Smooth muscle cell (in vitro differentiated cells): Measurements from ENCODE around the gene TSC2. TPM values are rescaled to one million over a fixed set of nuclear protein-coding genes. Genes with fewer than 3 reads are reported as not detected.
"Not testable (repeated sequence)": the region's sequence is repeated elsewhere in the genome, so short reads cannot be mapped to it uniquely, and the experiment has no call there.

ENCODE experiments used
- DNase-seq: peaks from one replicate; lab custom pipeline; 2025; ENCODE audit not compliant: unreplicated experiment; lab: John Stamatoyannopoulos, UW
- H2AFZ ChIP-seq: fragments of 200-600 bp; sonication (generic); 2 replicates; pipeline ENCODE4 v1.6.0; 2016; ENCODE audit warnings: antibody characterized with exemption, low read depth, mild to moderate bottlenecking
- H3F3A ChIP-seq: fragments of 200-600 bp; sonication (generic); 2 replicates; pipeline ENCODE4 v1.6.0; 2017; ENCODE audit warnings: antibody characterized with exemption, low read depth
- H3K27ac ChIP-seq: fragments of 200-600 bp; sonication (generic); 2 replicates; pipeline ENCODE4 v1.5.1; 2016; ENCODE audit warnings: low read depth, mild to moderate bottlenecking
- H3K27me3 ChIP-seq: fragments of 200-600 bp; sonication (generic); 2 replicates; pipeline ENCODE4 v1.6.1; 2016; ENCODE audit warnings: low read depth, mild to moderate bottlenecking
- H3K36me3 ChIP-seq: fragments of 200-600 bp; sonication (generic); 2 replicates; pipeline ENCODE4 v1.5.1; 2016; ENCODE audit warnings: low read depth
- H3K4me1 ChIP-seq: fragments of 200-600 bp; sonication (generic); 2 replicates; pipeline ENCODE4 v1.5.1; 2016; ENCODE audit warnings: low read depth
- H3K4me2 ChIP-seq: fragments of 200-600 bp; sonication (generic); 2 replicates; pipeline ENCODE4 v1.6.0; 2016; ENCODE audit warnings: mild to moderate bottlenecking
- H3K4me3 ChIP-seq: fragments of 200-600 bp; sonication (generic); 2 replicates; pipeline ENCODE4 v1.5.1; 2016; ENCODE audit warnings: mild to moderate bottlenecking
- H3K79me2 ChIP-seq: fragments of 200-600 bp; sonication (generic); 2 replicates; pipeline ENCODE4 v1.6.0; 2016; ENCODE audit warnings: low read depth, mild to moderate bottlenecking
- H3K9ac ChIP-seq: fragments of 200-600 bp; sonication (generic); 2 replicates; pipeline ENCODE4 v1.6.0; 2016; ENCODE audit warnings: low read depth
- H3K9me3 ChIP-seq: fragments of 200-600 bp; sonication (generic); replicated peaks from 2 replicates; pipeline ENCODE4 v1.5.1; 2016; ENCODE audit warnings: low read depth
- H4K20me1 ChIP-seq: fragments of 200-600 bp; sonication (generic); 2 replicates; pipeline ENCODE4 v1.6.0; 2016; ENCODE audit warnings: low read depth
- WGBS: methylation state at CpG from one replicate; pipeline ENCODE4 v1.1.7; 2016; ENCODE audit warnings: low lambda C conversion rate; 5-methylcytosine and 5-hydroxymethylcytosine counted together
- microRNA counts: library from miRNA; unstranded; fragments of <30 nt; microRNA quantifications from one replicate; lab custom pipeline; 2016
- microRNA-seq: library from miRNA; unstranded; fragments of <30 nt; microRNA quantifications from one replicate; pipeline ENCODE4, GENCODE V29; 2016; ENCODE audit warnings: borderline number of aligned reads
- polyA plus RNA-seq: library from polyadenylated mRNA; unstranded; fragments of >200 nt; fragmentation: Nextera tagmentation; extraction: Ambion mirVana; gene quantifications from 2 replicates; pipeline ENCODE4 v1.2.1, GENCODE V29; 2016
- small RNA-seq: library from RNA; depleted of rRNA; stranded (forward); fragments of <200 nt; gene quantifications from one replicate; pipeline ENCODE3, GENCODE V24; 2014
- total RNA-seq: library from RNA; depleted of rRNA; stranded (reverse); fragments of >200 nt; gene quantifications from 2 replicates; pipeline ENCODE4 v1.2.3, GENCODE V29; 2014

TSC2 gene
- total and polyA plus RNA-seq, 2 experiments from 2014 or later = 64.5 to 74.7 TPM

DNA sequence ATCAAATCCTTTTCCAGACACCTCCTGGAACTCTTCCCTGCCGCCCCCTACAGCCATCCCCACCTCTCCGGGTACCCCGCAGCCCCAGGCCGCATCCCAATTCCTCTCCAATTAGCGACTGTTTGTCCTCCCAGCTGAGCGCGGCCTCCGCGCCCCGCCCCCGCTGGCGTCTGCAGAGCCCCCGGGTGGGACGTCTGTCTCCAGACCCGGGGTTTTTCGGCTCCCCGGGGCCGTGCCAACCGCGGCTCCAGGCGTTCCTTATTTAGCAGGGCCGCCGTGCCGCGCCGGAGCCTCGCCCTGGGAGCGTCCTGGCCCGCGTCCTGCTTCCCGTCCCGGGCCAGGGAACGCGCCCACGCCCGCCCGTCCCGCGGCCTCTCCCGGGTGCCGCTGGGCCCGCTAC lies 87.3 kb downstream of the TSC2 start:
- DNase-seq, H3F3A ChIP-seq, H3K9me3 ChIP-seq, H3K9ac ChIP-seq, H3K36me3 ChIP-seq, H3K27ac ChIP-seq, H3K4me1 ChIP-seq, H3K27me3 ChIP-seq, H2AFZ ChIP-seq: not testable (repeated sequence)
- Histone ChIP-seq H3K4me3 (peak overlapping the region; percentile 75), H3K4me2 (peak overlapping the region; percentile 85), H3K79me2 (peaks cover 36% of the 10 kb centered on the region), H4K20me1 (peaks cover 28% of the 10 kb centered on the region)
- 0% methylated on average over 17 of the region's 42 CpGs for WGBS

DNA sequence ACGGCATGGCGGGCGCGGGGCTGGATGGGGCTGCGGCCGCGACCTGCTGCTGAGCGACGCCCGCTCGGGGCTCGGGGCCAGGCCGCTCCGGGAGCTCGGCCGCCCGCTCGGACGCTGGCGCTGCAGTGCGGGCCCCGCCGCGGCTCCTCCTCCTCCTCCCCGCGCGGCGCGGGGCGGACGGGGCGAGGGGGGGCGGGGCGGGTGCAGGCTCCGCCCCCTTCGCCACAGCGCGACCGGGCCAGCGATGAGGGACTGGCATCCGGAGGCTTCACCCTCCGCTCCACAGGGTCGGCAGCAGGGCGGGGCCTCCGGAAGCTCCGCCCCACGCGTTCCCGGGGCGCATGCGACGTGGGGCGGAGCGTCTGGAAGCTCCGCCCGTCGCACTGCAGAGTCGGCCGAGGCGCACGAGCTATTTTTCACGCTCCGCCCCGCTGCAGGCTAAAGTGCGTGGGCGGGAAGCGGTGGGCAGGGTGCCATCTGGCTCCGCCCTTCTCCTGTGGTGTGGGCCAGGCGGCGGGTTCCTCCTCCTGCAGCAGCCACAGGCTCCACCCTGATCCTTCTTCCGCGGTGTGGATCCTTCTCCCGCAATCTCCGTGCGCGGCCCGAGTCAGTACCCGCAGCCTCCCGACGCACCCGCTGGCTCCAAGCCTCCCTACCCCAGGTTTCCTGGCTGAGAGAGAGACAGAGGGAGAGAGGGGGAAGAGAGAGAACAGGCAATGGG lies 88.1 kb downstream of the TSC2 start, which contains the start of gene PKD1:
Gene PKD1, minus strand, starts transcription at position 129 of the 721 bp plus-strand sequence. CDS start 209 bp downstream, outside the sequence.
- not testable (repeated sequence) for H3K9ac ChIP-seq

More for the DNA sequence above, 88.1 kb downstream of the TSC2 start, which contains the start of gene PKD1:
- Histone ChIP-seq H4K20me1 (peaks cover 20% of the 10 kb centered on the region), H3K4me2 (peak within 1 kb of the TSS; percentile 85), H3K4me3 (peak within 1 kb of the TSS; percentile 75), H3K79me2 (peaks cover 27% of the 10 kb centered on the region)
- peak; percentile 53 for DNase-seq
- not testable (repeated sequence) for H3K27me3 ChIP-seq, H3K36me3 ChIP-seq, H2AFZ ChIP-seq, H3K4me1 ChIP-seq, H3K27ac ChIP-seq, H3K9me3 ChIP-seq, H3F3A ChIP-seq
- 0% methylated on average over 32 of the region's 81 CpGs for WGBS

MicroRNAs encoded within 50 kb of the gene (microRNA counts, 767-probe panel; counts per million panel counts)
- microRNA hsa-miR-1225-3p (lab: Ali Mortazavi, UCI) = 183 counts per million
- 183 counts per million for microRNA hsa-miR-1225-5p (lab: Ali Mortazavi, UCI)
- 183 counts per million for microRNA hsa-miR-3180 (lab: Ali Mortazavi, UCI)
- microRNA hsa-miR-4516 (lab: Ali Mortazavi, UCI) = 183 counts per million

Small RNA genes lying within 50 kb of the gene (microRNA-seq; reads per million reads assigned to microRNA genes)
- not detected for gene MIR1225
- gene MIR3180-5 = not detected
- gene MIR4516 = not detected
- gene MIR6511B1 = not detected

Small RNA genes lying within 50 kb of the gene (small RNA-seq; reads per million reads assigned to genes)
- gene MIR1225 (0.11 reads per million), gene MIR3180-5 (0.11 reads per million), gene MIR4516 (not detected), gene RF00019 (not detected), gene RN7SL219P (not detected)

Other genes with a start within 250 kb of the TSC2 start
- gene HAGH, start 221.2 kb upstream of the TSC2 start, total RNA-seq = 20.7 and 20.9 TPM in 2 replicates
- 42.6 and 43.0 TPM in 2 replicates for gene HAGH, start 221.2 kb upstream of the TSC2 start, polyA plus RNA-seq
- 25.0 and 32.4 TPM in 2 replicates for gene FAHD1, start 220.8 kb upstream of the TSC2 start, total RNA-seq
- gene FAHD1, start 220.8 kb upstream of the TSC2 start, polyA plus RNA-seq = 32.4 and 32.8 TPM in 2 replicates
- 0.18 and 0.22 TPM in 2 replicates for gene MEIOB, start 175.8 kb upstream of the TSC2 start, total RNA-seq
- gene MEIOB, start 175.8 kb upstream of the TSC2 start, polyA plus RNA-seq = 1.7 TPM in 1 of 2 replicates, not detected in the other
- gene HS3ST6, start 129.6 kb upstream of the TSC2 start, total RNA-seq = not detected in 2 replicates
- not detected in 2 replicates for gene HS3ST6, start 129.6 kb upstream of the TSC2 start, polyA plus RNA-seq
- 9.4 and 9.9 TPM in 2 replicates for gene MSRB1, start 104.8 kb upstream of the TSC2 start, total RNA-seq
- 21.8 TPM in 2 replicates for gene MSRB1, start 104.8 kb upstream of the TSC2 start, polyA plus RNA-seq
- not detected in 2 replicates for gene RPL3L, start 93.3 kb upstream of the TSC2 start, total RNA-seq
- gene RPL3L, start 93.3 kb upstream of the TSC2 start, polyA plus RNA-seq = 0.21 TPM in 1 of 2 replicates, not detected in the other
- 125 and 176 TPM in 2 replicates for gene NDUFB10, start 88.4 kb upstream of the TSC2 start, total RNA-seq
- gene NDUFB10, start 88.4 kb upstream of the TSC2 start, polyA plus RNA-seq = 278 and 295 TPM in 2 replicates
- gene RPS2, start 83.2 kb upstream of the TSC2 start, total RNA-seq = 2,263 and 2,576 TPM in 2 replicates
- 2,041 and 2,061 TPM in 2 replicates for gene RPS2, start 83.2 kb upstream of the TSC2 start, polyA plus RNA-seq
- gene RNF151, start 81.1 kb upstream of the TSC2 start, total RNA-seq = not detected in 2 replicates
- gene RNF151, start 81.1 kb upstream of the TSC2 start, polyA plus RNA-seq = not detected in 2 replicates
- 25.8 and 28.5 TPM in 2 replicates for gene TBL3, start 75.9 kb upstream of the TSC2 start, total RNA-seq
- gene TBL3, start 75.9 kb upstream of the TSC2 start, polyA plus RNA-seq = 62.0 and 81.7 TPM in 2 replicates
- gene NOXO1, start 66.5 kb upstream of the TSC2 start, total RNA-seq = 0.13 TPM in 1 of 2 replicates, not detected in the other
- 0.35 and 1.7 TPM in 2 replicates for gene NOXO1, start 66.5 kb upstream of the TSC2 start, polyA plus RNA-seq
- gene GFER, start 63.8 kb upstream of the TSC2 start, total RNA-seq = 12.1 and 15.1 TPM in 2 replicates
- 33.5 and 41.2 TPM in 2 replicates for gene GFER, start 63.8 kb upstream of the TSC2 start, polyA plus RNA-seq
- 3.0 and 4.4 TPM in 2 replicates for gene SYNGR3, start 58.0 kb upstream of the TSC2 start, total RNA-seq
- 8.7 and 16.8 TPM in 2 replicates for gene SYNGR3, start 58.0 kb upstream of the TSC2 start, polyA plus RNA-seq
- gene ZNF598, start 38.2 kb upstream of the TSC2 start, total RNA-seq = 23.2 and 27.2 TPM in 2 replicates
- 27.9 and 32.7 TPM in 2 replicates for gene ZNF598, start 38.2 kb upstream of the TSC2 start, polyA plus RNA-seq
- 13.1 and 30.9 TPM in 2 replicates for gene NPW, start 28.2 kb upstream of the TSC2 start, total RNA-seq
- 185 and 193 TPM in 2 replicates for gene NPW, start 28.2 kb upstream of the TSC2 start, polyA plus RNA-seq
- 14.4 and 21.8 TPM in 2 replicates for gene NHERF2, start 21.1 kb upstream of the TSC2 start, total RNA-seq
- 40.2 and 56.8 TPM in 2 replicates for gene NHERF2, start 21.1 kb upstream of the TSC2 start, polyA plus RNA-seq
- 14.6 and 23.8 TPM in 2 replicates for gene NTHL1, start 151 bp upstream of the TSC2 start, total RNA-seq
- 36.5 and 39.3 TPM in 2 replicates for gene NTHL1, start 151 bp upstream of the TSC2 start, polyA plus RNA-seq
- 68.2 and 70.1 TPM in 2 replicates for gene PKD1, start 87.9 kb downstream of the TSC2 start, total RNA-seq
- gene PKD1, start 87.9 kb downstream of the TSC2 start, polyA plus RNA-seq = 47.9 and 71.3 TPM in 2 replicates
- not detected in 2 replicates for gene RAB26, start 100.6 kb downstream of the TSC2 start, total RNA-seq
- 1.3 and 3.4 TPM in 2 replicates for gene RAB26, start 100.6 kb downstream of the TSC2 start, polyA plus RNA-seq
- gene TRAF7, start 107.8 kb downstream of the TSC2 start, total RNA-seq = 52.6 and 59.9 TPM in 2 replicates
- gene TRAF7, start 107.8 kb downstream of the TSC2 start, polyA plus RNA-seq = 27.5 and 28.0 TPM in 2 replicates
- gene CASKIN1, start 148.6 kb downstream of the TSC2 start, total RNA-seq = 0.45 TPM in 2 replicates
- 0.09 and 0.77 TPM in 2 replicates for gene CASKIN1, start 148.6 kb downstream of the TSC2 start, polyA plus RNA-seq
- gene MLST8, start 157.5 kb downstream of the TSC2 start, total RNA-seq = 37.2 and 38.1 TPM in 2 replicates
- gene MLST8, start 157.5 kb downstream of the TSC2 start, polyA plus RNA-seq = 61.8 and 67.0 TPM in 2 replicates
- 2.0 and 2.4 TPM in 2 replicates for gene BRICD5, start 162.9 kb downstream of the TSC2 start, total RNA-seq
- gene BRICD5, start 162.9 kb downstream of the TSC2 start, polyA plus RNA-seq = 4.7 and 14.1 TPM in 2 replicates
- 17.2 and 21.6 TPM in 2 replicates for gene PGP, start 166.9 kb downstream of the TSC2 start, total RNA-seq
- gene PGP, start 166.9 kb downstream of the TSC2 start, polyA plus RNA-seq = 30.1 and 32.9 TPM in 2 replicates
- gene E4F1, start 175.6 kb downstream of the TSC2 start, total RNA-seq = 12.1 and 17.1 TPM in 2 replicates
- gene E4F1, start 175.6 kb downstream of the TSC2 start, polyA plus RNA-seq = 22.4 and 25.9 TPM in 2 replicates
- 0.13 TPM in 1 of 2 replicates, not detected in the other for gene DNASE1L2, start 188.5 kb downstream of the TSC2 start, total RNA-seq
- 0.25 and 1.6 TPM in 2 replicates for gene DNASE1L2, start 188.5 kb downstream of the TSC2 start, polyA plus RNA-seq
- gene ECI1, start 203.6 kb downstream of the TSC2 start, total RNA-seq = 23.6 and 45.7 TPM in 2 replicates
- 86.9 and 89.2 TPM in 2 replicates for gene ECI1, start 203.6 kb downstream of the TSC2 start, polyA plus RNA-seq
- 82.9 and 87.9 TPM in 2 replicates for gene RNPS1, start 220.1 kb downstream of the TSC2 start, total RNA-seq
- gene RNPS1, start 220.1 kb downstream of the TSC2 start, polyA plus RNA-seq = 192 and 206 TPM in 2 replicates